ENCODE measurements around the gene LIX1L. TPM values are rescaled to one million over a fixed set of nuclear protein-coding genes. Genes with fewer than 3 reads are reported as not detected.

LIX1L gene
- total RNA-seq, 4 donors from 2014 or later, result 37.1 to 108 (median 75.4) TPM

- TF ChIP-seq CTCF (IDR thresholded peaks at IDR 0.05 in 4 of 5, conservative IDR thresholded peaks at IDR 0.05 in 1 of 5), result no peak
- peak; percentile 4 to 32 for TF ChIP-seq POLR2A (IDR thresholded peaks at IDR 0.05)
- DNase-seq (peak; percentile 92 to 95), ATAC-seq (peak; percentile 36 to 38)
- Histone ChIP-seq H3K4me3 (peak overlapping the region in 3 of 4 donors; percentile 11 to 53 (median 45)), H3K36me3 (no peaks in the 10 kb centered on the region), H3K27me3 (no peaks in the 10 kb centered on the region), H3K4me1 (peaks cover 87 to 90% of the 10 kb centered on the region in 2 donors), H3K9me3 (no peaks in the 10 kb centered on the region), H3K27ac (peak overlapping the region; percentile 95 to 99 (median 98))
- in situ Hi-C loops (cut with MboI; ENCODE audit: low sequenced_read_pairs in 4 of 4) (no loop called here), intact Hi-C loops (cut with DNase I; ENCODE audit: low total_unique reads) (no loop called here)
These were observed 25.4 kb upstream of the LIX1L start for GRCh38 chr1:145983206-145983675.

GRCh38 chr1:145982010-145982723 lies 24.4 kb upstream of the LIX1L start:
- intact Hi-C loops (cut with DNase I; ENCODE audit: low total_unique reads), result no loop called here
- no peaks in the 10 kb centered on the region for H3K36me3 ChIP-seq
- H3K27me3 ChIP-seq, result no peaks in the 10 kb centered on the region
- no peak for ATAC-seq
- peaks cover 89% of the 10 kb centered on the region in 2 donors for H3K4me1 ChIP-seq
- H3K9me3 ChIP-seq, result no peaks in the 10 kb centered on the region
- H3K27ac ChIP-seq, result peak overlapping the region; percentile 95 to 99 (median 98)
- H3K4me3 ChIP-seq, result peak overlapping the region in 3 of 4 donors; percentile 1 to 22 (median 5)
- DNase-seq, result peak in 1 of 2 donors; percentile 67
- in situ Hi-C loops (cut with MboI; ENCODE audit: low sequenced_read_pairs in 4 of 4), result no loop called here
- TF ChIP-seq POLR2A (IDR thresholded peaks at IDR 0.05), result no peak
- TF ChIP-seq CTCF (IDR thresholded peaks at IDR 0.05 in 4 of 5, conservative IDR thresholded peaks at IDR 0.05 in 1 of 5), result no peak

GRCh38 chr1:145980457-145980994 lies 22.7 kb upstream of the LIX1L start:
- Histone ChIP-seq H3K27me3 (no peaks in the 10 kb centered on the region), H3K27ac (peak overlapping the region; percentile 95 to 99 (median 98)), H3K9me3 (no peaks in the 10 kb centered on the region), H3K4me1 (peaks cover 76% of the 10 kb centered on the region in 2 donors), H3K36me3 (no peaks in the 10 kb centered on the region), H3K4me3 (peak overlapping the region; percentile 19 to 46 (median 37))
- in situ Hi-C loops (cut with MboI; ENCODE audit: low sequenced_read_pairs in 4 of 4), result no loop called here
- peak; percentile 86 to 87 for DNase-seq
- intact Hi-C loops (cut with DNase I; ENCODE audit: low total_unique reads), result no loop called here
- no peak for TF ChIP-seq CTCF (IDR thresholded peaks at IDR 0.05 in 4 of 5, conservative IDR thresholded peaks at IDR 0.05 in 1 of 5)
- no peak for TF ChIP-seq POLR2A (IDR thresholded peaks at IDR 0.05)
- peak; percentile 34 to 37 for ATAC-seq

GRCh38 chr1:145979746-145980456 lies 22.1 kb upstream of the LIX1L start:
- peak in 1 of 2 donors; percentile 82 for DNase-seq
- H3K36me3 ChIP-seq, result no peaks in the 10 kb centered on the region
- in situ Hi-C loops (cut with MboI; ENCODE audit: low sequenced_read_pairs in 4 of 4), result loop anchor here (5.0 kb wide), 1 partner anchor 32 kb away; no protein-coding TSS in a partner anchor
- ATAC-seq, result peak; percentile 34 to 39
- H3K9me3 ChIP-seq, result no peaks in the 10 kb centered on the region
- no peaks in the 10 kb centered on the region for H3K27me3 ChIP-seq
- peaks cover 70% of the 10 kb centered on the region in 2 donors for H3K4me1 ChIP-seq
- H3K27ac ChIP-seq, result peak overlapping the region; percentile 95 to 99 (median 98)
- intact Hi-C loops (cut with DNase I; ENCODE audit: low total_unique reads), result loop anchor here (1.0 to 2.0 kb wide), 3 partner anchors 15 to 27 kb away; partner anchors contain the start of genes ANKRD34A and POLR3GL
- peak overlapping the region; percentile 36 to 46 (median 38) for H3K4me3 ChIP-seq
- TF ChIP-seq POLR2A (IDR thresholded peaks at IDR 0.05) (peak in 1 of 2 donors; percentile 72), CTCF (IDR thresholded peaks at IDR 0.05 in 4 of 5, conservative IDR thresholded peaks at IDR 0.05 in 1 of 5) (no peak)
